Erythroblast (primary cell): ENCODE measurements around the gene KIF1A.

ENCODE experiments used
- GATA1 ChIP-seq: IDR thresholded peaks from 2 replicates; pipeline ENCODE4 v1.6.1; 2011; ENCODE audit warnings: low read depth, mild to moderate bottlenecking, control low read depth, low read length, moderate library complexity
- POLR2A ChIP-seq: IDR thresholded peaks from 2 replicates; pipeline ENCODE4 v1.6.1; 2011; ENCODE audit warnings: mild to moderate bottlenecking, low read length

- TF ChIP-seq POLR2A: no peak
- no peak for TF ChIP-seq GATA1
These were observed 106.7 kb downstream of the KIF1A start for GRCh38 chr2:240713071-240713927.
